Kidney (tissue), 14 donors: ENCODE results near the gene SBK2. TPM values are rescaled to one million over a fixed set of nuclear protein-coding genes. Genes with fewer than 3 reads are reported as not detected.

Experiments used
- DNase-seq, 5 donors: peaks; one replicate each; pipeline ENCODE4 v3.0.0-alpha.2; 2013 to 2020
- FAIRE-seq: peaks from 2 replicates; lab custom pipeline; 2012; peaks lifted over from hg19 to GRCh38; lab: Jason Lieb, UNC
- H3K27ac ChIP-seq, 2 donors: one replicate each; pipeline ENCODE4 v1.7.0; 2013; ENCODE audit warnings: low read depth in 2 of 2, low read length in 2 of 2, inconsistent platforms in 1 of 2
- H3K27me3 ChIP-seq: one replicate; pipeline ENCODE4 v1.7.1; 2013; ENCODE audit warnings: low read length, inconsistent platforms; ENCODE audit not compliant: control insufficient read depth, insufficient read depth
- H3K36me3 ChIP-seq, 3 donors: one replicate each; pipeline versions ENCODE4 v1.7.0 to v1.7.1; 2013; ENCODE audit warnings: low read length in 3 of 3, control low read depth in 1 of 3, inconsistent platforms in 1 of 3; ENCODE audit not compliant: insufficient read depth in 3 of 3, control insufficient read depth in 2 of 3
- H3K4me1 ChIP-seq, 3 donors: one replicate each; pipeline versions ENCODE4 v1.7.0 to v1.7.1; 2013; ENCODE audit warnings: low read length in 3 of 3, inconsistent platforms in 1 of 3, low read depth in 1 of 3; ENCODE audit not compliant: control insufficient read depth in 2 of 3, insufficient read depth in 2 of 3
- H3K4me3 ChIP-seq, 3 donors: one replicate each; pipeline versions ENCODE4 v1.7.0 to v1.8.1; 2013; ENCODE audit warnings: low read length in 3 of 3, control low read depth in 1 of 3, inconsistent platforms in 1 of 3
- H3K9ac ChIP-seq, 3 donors: one replicate each; pipeline versions ENCODE4 v1.7.0 to v1.7.1; 2013; ENCODE audit warnings: low read length in 3 of 3, control low read depth in 1 of 3, inconsistent platforms in 1 of 3
- H3K9me3 ChIP-seq, 3 donors: one replicate each; pipeline versions ENCODE4 v1.7.0 to v1.7.1; 2013; ENCODE audit warnings: low read length in 3 of 3, control low read depth in 1 of 3, inconsistent platforms in 1 of 3; ENCODE audit not compliant: control insufficient read depth in 2 of 3, insufficient read depth in 1 of 3
- CTCF ChIP-seq: IDR thresholded peaks from 3 replicates; pipeline ENCODE4 v1.5.1; 2012; ENCODE audit warnings: mild to moderate bottlenecking, moderate library complexity, borderline replicate concordance; ENCODE audit not compliant: insufficient read depth; ENCODE audit errors: extremely low read depth
- intact Hi-C: fragments of 100-400 bp; cut with DNase I; formaldehyde crosslinking; loops from one replicate; pipeline ENCODE4 v1.11.1; 2022
- polyA plus RNA-seq: library from polyadenylated mRNA; stranded (reverse); fragments of 350-450 nt; fragmentation: Illumina TruSeq; extraction: RNeasy Lipid Tissue Mini Kit (QIAGEN cat#74804); gene quantifications from one replicate; pipeline ENCODE4 v1.2.3, GENCODE V29; 2014; ENCODE audit warnings: low read depth, low replicate concordance; ENCODE audit not compliant: insufficient read depth
- total RNA-seq: library from RNA; stranded (reverse); fragmentation: NEBNext Ultra II Directional; extraction: Animal tissue kit (Norgen Biotek cat#: 25700); gene quantifications from one replicate; pipeline ENCODE4 v1.2.1, GENCODE V29; 2021
- donor health status: control.
- donor health status: control.
- donor health status: control.
- donor health status: control.
- donor health status: control.
- donor health status: DM: yes; HTN: yes; CAD: no.
- donor health status: Normal renal cell carcinoma (clear cell type).

Gene SBK2
- total and polyA plus RNA-seq, 2 donors from 2014 or later = not detected

GRCh38 chr19:55581823-55582223, 44.9 kb upstream of the SBK2 start:
- intact Hi-C loops = no loop called here
- peak; percentile 19 for FAIRE-seq

GRCh38 chr19:55581145-55581822, 44.4 kb upstream of the SBK2 start:
- Histone ChIP-seq H3K36me3 (peaks cover 0 to 8% (median 0%) of the 10 kb centered on the region in 3 donors), H3K9ac (peak overlapping the region; percentile 43 to 77 (median 46)), H3K9me3 (no peaks in the 10 kb centered on the region), H3K27ac (peak overlapping the region; percentile 64 to 66), H3K4me1 (peaks cover 3 to 16% (median 6%) of the 10 kb centered on the region in 3 donors), H3K4me3 (peak overlapping the region; percentile 30 to 87 (median 75)), H3K27me3 (no peaks in the 10 kb centered on the region)
- no peak for FAIRE-seq
- TF ChIP-seq CTCF = no peak
- intact Hi-C loops = no loop called here
- no peak for DNase-seq

More at GRCh38 chr19:55581823-55582223, 44.9 kb upstream of the SBK2 start:
- no peak for TF ChIP-seq CTCF
- Histone ChIP-seq H3K4me1 (peaks cover 3 to 19% (median 9%) of the 10 kb centered on the region in 3 donors), H3K27me3 (no peaks in the 10 kb centered on the region), H3K27ac (peak overlapping the region; percentile 64 to 83), H3K36me3 (peaks cover 0 to 5% (median 0%) of the 10 kb centered on the region in 3 donors), H3K4me3 (peak overlapping the region; percentile 31 to 75 (median 34)), H3K9me3 (no peaks in the 10 kb centered on the region), H3K9ac (peak overlapping the region in 2 of 3 donors; percentile 27 to 46)
- DNase-seq = peak in 3 of 5 donors; percentile 61 to 87 (median 83)

GRCh38 chr19:55580628-55581144, 43.8 kb upstream of the SBK2 start, which contains the start of gene ZNF579:
TSS of gene ZNF579 (minus strand) at chr19:55580848. CDS start at chr19:55579639, 1,209 bp downstream.
- Histone ChIP-seq H3K9ac (peak within 1 kb of the TSS; percentile 77 to 79 (median 77)), H3K27me3 (no peaks in the 10 kb centered on the region), H3K36me3 (peaks cover 0 to 8% (median 0%) of the 10 kb centered on the region in 3 donors), H3K9me3 (no peaks in the 10 kb centered on the region), H3K4me3 (peak within 1 kb of the TSS; percentile 30 to 87 (median 75)), H3K27ac (peak within 1 kb of the TSS; percentile 66 to 94), H3K4me1 (peaks cover 3 to 11% (median 6%) of the 10 kb centered on the region in 3 donors)
- no peak for FAIRE-seq
- peak; percentile 92 to 95 (median 94) for DNase-seq
- intact Hi-C loops = no loop called here
- TF ChIP-seq CTCF = no peak
